H9 (cell line): Measurements from ENCODE around the gene CD52. TPM values are rescaled to one million over a fixed set of nuclear protein-coding genes. Genes with fewer than 3 reads are reported as not detected.

ENCODE experiments used
- DNase-seq: peaks from one replicate; pipeline ENCODE4 v3.0.0-alpha.2; 2017
- H2AFZ ChIP-seq: one replicate; pipeline ENCODE4 v1.6.1; 2013; ENCODE audit warnings: mild to moderate bottlenecking, low read length, control low read depth, moderate library complexity
- H2AK5ac ChIP-seq: 2 replicates; pipeline ENCODE4 v1.6.1; 2013; ENCODE audit warnings: low read length, control low read depth, mixed read lengths; ENCODE audit not compliant: insufficient read length
- H2BK120ac ChIP-seq: one replicate; pipeline ENCODE4 v1.6.1; 2013; ENCODE audit warnings: low read depth, mild to moderate bottlenecking, low read length, control low read depth, inconsistent platforms; ENCODE audit not compliant: poor library complexity, severe bottlenecking
- H2BK12ac ChIP-seq: 2 replicates; pipeline ENCODE4 v1.6.1; 2013; ENCODE audit warnings: low read length, control low read depth, mixed read lengths, low read depth; ENCODE audit not compliant: insufficient read length
- H2BK15ac ChIP-seq: 2 replicates; pipeline ENCODE4 v1.6.1; 2013; ENCODE audit warnings: low read depth, low read length, control low read depth
- H2BK20ac ChIP-seq: one replicate; pipeline ENCODE4 v1.6.1; 2013; ENCODE audit warnings: low read depth, mild to moderate bottlenecking, low read length, control low read depth, inconsistent platforms; ENCODE audit not compliant: poor library complexity, severe bottlenecking
- H2BK5ac ChIP-seq: 2 replicates; pipeline ENCODE4 v1.6.1; 2013; ENCODE audit warnings: low read length, control low read depth, mixed read lengths; ENCODE audit not compliant: insufficient read length
- H3K14ac ChIP-seq: 2 replicates; pipeline ENCODE4 v1.6.1; 2013; ENCODE audit warnings: low read length, control low read depth; ENCODE audit not compliant: insufficient read depth
- H3K18ac ChIP-seq: 2 replicates; pipeline ENCODE4 v1.6.1; 2013; ENCODE audit warnings: low read depth, mild to moderate bottlenecking, mixed read lengths, low read length, control low read depth; ENCODE audit not compliant: insufficient read length
- H3K23ac ChIP-seq: 2 replicates; pipeline ENCODE4 v1.6.1; 2013; ENCODE audit warnings: low read length, control low read depth, mixed read lengths, low read depth; ENCODE audit not compliant: insufficient read length
- H3K23me2 ChIP-seq: 2 replicates; pipeline ENCODE4 v1.6.1; 2013; ENCODE audit warnings: low read depth, mild to moderate bottlenecking, mixed read lengths, low read length, control low read depth; ENCODE audit not compliant: insufficient read length, poor library complexity, severe bottlenecking
- H3K27ac ChIP-seq: 2 replicates; pipeline ENCODE4 v1.5.1; 2013; ENCODE audit warnings: low read length, control low read depth, mixed read lengths, low read depth; ENCODE audit not compliant: insufficient read length
- H3K27me3 ChIP-seq: 2 replicates; pipeline ENCODE4 v1.6.1; 2013; ENCODE audit warnings: low read length, control low read depth, inconsistent platforms; ENCODE audit not compliant: insufficient read depth
- H3K4ac ChIP-seq: 2 replicates; pipeline ENCODE4 v1.6.1; 2013; ENCODE audit warnings: low read depth, mild to moderate bottlenecking, control low read depth, inconsistent platforms, low read length, moderate library complexity
- H3K4me1 ChIP-seq: 2 replicates; pipeline ENCODE4 v1.6.1; 2013; ENCODE audit warnings: low read length, control low read depth, inconsistent platforms; ENCODE audit not compliant: insufficient read depth
- H3K4me2 ChIP-seq: 2 replicates; pipeline ENCODE4 v1.6.1; 2013; ENCODE audit warnings: low read length, control low read depth, mixed read lengths; ENCODE audit not compliant: insufficient read length, insufficient read depth
- H3K56ac ChIP-seq: 2 replicates; pipeline ENCODE4 v1.6.1; 2013; ENCODE audit warnings: low read depth, mild to moderate bottlenecking, mixed read lengths, low read length, control low read depth; ENCODE audit not compliant: insufficient read length
- H3K79me1 ChIP-seq: 2 replicates; pipeline ENCODE4 v1.6.1; 2013; ENCODE audit warnings: low read depth, mild to moderate bottlenecking, moderate library complexity, low read length, control low read depth, inconsistent platforms; ENCODE audit not compliant: insufficient read depth, poor library complexity, severe bottlenecking
- H3K79me2 ChIP-seq: 2 replicates; pipeline ENCODE4 v1.6.1; 2013; ENCODE audit warnings: low read length, control low read depth, inconsistent platforms; ENCODE audit not compliant: insufficient read depth
- H3K9ac ChIP-seq: 2 replicates; pipeline ENCODE4 v1.6.1; 2013; ENCODE audit warnings: low read length, control low read depth, mixed read lengths; ENCODE audit not compliant: insufficient read length; ENCODE audit errors: extremely low read depth
- H3K9me3 ChIP-seq: one replicate; pipeline ENCODE4 v1.6.1; 2013; ENCODE audit warnings: low read depth, low read length, inconsistent platforms; ENCODE audit not compliant: control insufficient read depth
- H3T11ph ChIP-seq: one replicate; pipeline ENCODE4 v1.6.1; 2013; ENCODE audit warnings: mild to moderate bottlenecking, low read length, control low read depth, inconsistent platforms
- H4K20me1 ChIP-seq: one replicate; pipeline ENCODE4 v1.6.1; 2013; ENCODE audit not compliant: control insufficient read depth, insufficient read length, insufficient read depth
- H4K5ac ChIP-seq: 2 replicates; pipeline ENCODE4 v1.6.1; 2013; ENCODE audit warnings: low read depth, mild to moderate bottlenecking, mixed read lengths, low read length, control low read depth; ENCODE audit not compliant: insufficient read length
- H4K8ac ChIP-seq: replicated peaks from 2 replicates; pipeline ENCODE4 v1.6.1; 2013; ENCODE audit warnings: low read length, control low read depth, mixed read lengths, low read depth; ENCODE audit not compliant: insufficient read length
- H4K91ac ChIP-seq: 2 replicates; pipeline ENCODE4 v1.6.1; 2013; ENCODE audit warnings: low read depth, mild to moderate bottlenecking, moderate library complexity, mixed read lengths, low read length, control low read depth; ENCODE audit not compliant: insufficient read length
- H3K27ac Mint-ChIP-seq, 3 experiments: 2 replicates in 2 of 3; 3 replicates in 1 of 3; pipeline ENCODE4 v1.8.0; 2020 to 2021; ENCODE audit warnings: mixed read lengths in 3 of 3, mild to moderate bottlenecking in 1 of 3, moderate library complexity in 1 of 3
- H3K27me3 Mint-ChIP-seq: 2 replicates; pipeline ENCODE4 v1.8.0; 2021; ENCODE audit warnings: low read depth, mild to moderate bottlenecking, moderate library complexity, mixed read lengths
- H3K36me3 Mint-ChIP-seq, 3 experiments: 2 replicates in 2 of 3; 3 replicates in 1 of 3; pipeline ENCODE4 v1.8.0; 2020 to 2021; ENCODE audit warnings: low read depth in 3 of 3, mixed read lengths in 3 of 3; ENCODE audit not compliant: insufficient read depth in 1 of 3
- H3K4me1 Mint-ChIP-seq, 2 experiments: 2 replicates each; pipeline ENCODE4 v1.8.0; 2020; ENCODE audit warnings: mixed read lengths in 2 of 2
- H3K4me3 Mint-ChIP-seq, 2 experiments: 2 replicates in 1 of 2; 3 replicates in 1 of 2; pipeline ENCODE4 v1.8.0; 2020 to 2021; ENCODE audit warnings: mild to moderate bottlenecking in 2 of 2, mixed read lengths in 2 of 2, moderate library complexity in 1 of 2
- H3K9me3 Mint-ChIP-seq, 2 experiments: 2 replicates in 1 of 2; 3 replicates in 1 of 2; pipeline ENCODE4 v1.8.0; 2020; ENCODE audit warnings: mild to moderate bottlenecking in 2 of 2, mixed read lengths in 2 of 2, moderate library complexity in 1 of 2
- CTCF ChIP-seq: fragments of 200-600 bp; sonication (generic); conservative IDR thresholded peaks from 3 replicates; pipeline ENCODE4 v1.8.0; 2021; ENCODE audit warnings: antibody characterized with exemption, mild to moderate bottlenecking
- WGBS: extraction: QIAGEN DNeasy Blood & Tissue Kit; methylation state at CpG from one replicate; pipeline ENCODE4 v1.1.7; 2013; ENCODE audit warnings: missing lambda C conversion rate, low lambda C conversion rate, mixed read lengths; ENCODE audit not compliant: insufficient read length; ENCODE audit errors: extremely low coverage; 5-methylcytosine and 5-hydroxymethylcytosine counted together
- total RNA-seq: library from RNA; stranded (reverse); gene quantifications from 2 replicates; pipeline ENCODE4 v1.2.1, GENCODE V29; 2021

CD52 gene
- total RNA-seq, 1 experiment from 2014 or later: 4.1 TPM

- no peak overlapping the region for H3T11ph ChIP-seq
- H2BK5ac ChIP-seq: no peak overlapping the region
- DNase-seq: no peak
- no peak overlapping the region for H3K23ac ChIP-seq
- H4K91ac ChIP-seq: no peak overlapping the region
- H3K79me2 ChIP-seq: no peaks in the 10 kb centered on the region
- H4K5ac ChIP-seq: no peak overlapping the region
- H3K56ac ChIP-seq: no peak overlapping the region
- no peak overlapping the region for H2BK12ac ChIP-seq
- no peaks in the 10 kb centered on the region for H4K20me1 ChIP-seq
- H3K4me1 ChIP-seq: peaks cover 3% of the 10 kb centered on the region; the same call in 1 of the 2 replicates
- H3K9me3 ChIP-seq: no peaks in the 10 kb centered on the region
- Mint-ChIP-seq H3K36me3 (peaks cover 0 to 2% (median 0%) of the 10 kb centered on the region in 3 experiments; a peak in 1 of 7 replicates), H3K27me3 (no peaks in the 10 kb centered on the region), H3K27ac (no peak overlapping the region), H3K4me1 (peaks cover 24 to 28% of the 10 kb centered on the region in 2 experiments), H3K4me3 (no peak overlapping the region), H3K9me3 (no peaks in the 10 kb centered on the region)
- no peak overlapping the region for H2AK5ac ChIP-seq
- no peaks in the 10 kb centered on the region for H3K27me3 ChIP-seq
- no peak overlapping the region for H3K18ac ChIP-seq
- H4K8ac ChIP-seq: no peak overlapping the region
- no CpG with 5 or more reads among the region's 11 CpGs for WGBS
- no peak overlapping the region for H3K4me2 ChIP-seq
- no peak overlapping the region for H2BK120ac ChIP-seq
- H2BK15ac ChIP-seq: no peak overlapping the region
- no peak overlapping the region for H3K14ac ChIP-seq
- H2AFZ ChIP-seq: no peak overlapping the region
- H3K79me1 ChIP-seq: no peaks in the 10 kb centered on the region
- no peaks in the 10 kb centered on the region for H3K23me2 ChIP-seq
- no peak overlapping the region for H3K4ac ChIP-seq
- H2BK20ac ChIP-seq: no peak overlapping the region
- TF ChIP-seq CTCF: no peak
- no peak overlapping the region for H3K27ac ChIP-seq
- no peak overlapping the region for H3K9ac ChIP-seq
These were observed 23.8 kb upstream of the CD52 start for GRCh38 chr1:26293911-26294463.
